AML-193 (cell line): ENCODE measurements around the gene SNAP29.
"Not testable (repeated sequence)": the region's sequence is repeated elsewhere in the genome, so short reads cannot be mapped to it uniquely, and the experiment has no call there.

ENCODE experiments used
- DNase-seq, 2 experiments: peaks; one replicate each; lab custom pipeline; 2025; lab: John Stamatoyannopoulos, UW

Gene SNAP29

GRCh38 chr22:20858615-20859416 lies at the start of gene SNAP29, which contains the start of gene PI4KA:
Gene SNAP29, plus strand, starts transcription at chr22:20859007. Its CDS starts 104 bp downstream, at chr22:20859111.
Gene PI4KA, minus strand, starts transcription at chr22:20858811. Its CDS starts 86 bp downstream, at chr22:20858725.
- peak; percentile 94 to 95 for DNase-seq

- DNase-seq: no peak
Measured at GRCh38 chr22:20809538-20810185, 49.1 kb upstream of the SNAP29 start.

GRCh38 chr22:20810645-20811044 lies 48.2 kb upstream of the SNAP29 start:
- no peak for DNase-seq

- no peak for DNase-seq
Measured at GRCh38 chr22:20811171-20811570, 47.6 kb upstream of the SNAP29 start.

- DNase-seq: no peak
Measured at GRCh38 chr22:20811971-20812660, 46.7 kb upstream of the SNAP29 start.

- no peak for DNase-seq
Measured at GRCh38 chr22:20813056-20813455, 45.8 kb upstream of the SNAP29 start.

GRCh38 chr22:20814221-20814808 lies 44.5 kb upstream of the SNAP29 start:
- DNase-seq: no peak

GRCh38 chr22:20815477-20816050 lies 43.2 kb upstream of the SNAP29 start:
- no peak for DNase-seq

GRCh38 chr22:20816559-20816958 lies 42.2 kb upstream of the SNAP29 start:
- DNase-seq: no peak

- no peak for DNase-seq
Measured at GRCh38 chr22:20818471-20818870, 40.3 kb upstream of the SNAP29 start.

- no peak for DNase-seq
Measured at GRCh38 chr22:20819471-20819870, 39.3 kb upstream of the SNAP29 start.

- not testable (repeated sequence) for DNase-seq
Measured at GRCh38 chr22:20821717-20822239, 37.0 kb upstream of the SNAP29 start.

GRCh38 chr22:20822240-20822639 lies 36.6 kb upstream of the SNAP29 start:
- no peak for DNase-seq

GRCh38 chr22:20823264-20823663 lies 35.5 kb upstream of the SNAP29 start:
- no peak for DNase-seq

- not testable (repeated sequence) for DNase-seq
Measured at GRCh38 chr22:20825216-20825615, 33.6 kb upstream of the SNAP29 start.

- DNase-seq: no peak
Measured at GRCh38 chr22:20825624-20826023, 33.2 kb upstream of the SNAP29 start.

- not testable (repeated sequence) for DNase-seq
Measured at GRCh38 chr22:20826373-20827152, 32.2 kb upstream of the SNAP29 start.

GRCh38 chr22:20829491-20830134 lies 29.2 kb upstream of the SNAP29 start:
- no peak for DNase-seq

GRCh38 chr22:20833225-20833665 lies 25.6 kb upstream of the SNAP29 start:
- DNase-seq: no peak

- DNase-seq: no peak
Measured at GRCh38 chr22:20834206-20834605, 24.6 kb upstream of the SNAP29 start.
